ENCODE measurements around the gene LTBP1. TPM values are rescaled to one million over a fixed set of nuclear protein-coding genes. Genes with fewer than 3 reads are reported as not detected.

The LTBP1 gene
- total and polyA plus RNA-seq, 2 of the 13 experiments (the other 11 are each of a cell fraction or from before 2014, with no cell fraction given), result 0.12 to 0.22 TPM

- BruUV-seq (replicated peaks), result no TSS peak
- Histone ChIP-seq H2AFZ (ENCODE audit: low read length) (no peak overlapping the region), H4K20me1 (ENCODE audit: insufficient read depth, low read length) (no peaks in the 10 kb centered on the region), H3K4me2 (ENCODE audit: low read depth, low read length) (no peak overlapping the region), H3K27ac (ENCODE audit: extremely low read length, insufficient read depth, low read length) (no peak overlapping the region), H3K4me1 (ENCODE audit: insufficient read depth, low read length) (peaks cover 12% of the 10 kb centered on the region), H3K36me3 (replicated peaks in 1 of 2; ENCODE audit: control insufficient read depth in 1 of 2, insufficient read depth in 2 of 2, low read length in 2 of 2) (no peaks in the 10 kb centered on the region), H3K9me3 (ENCODE audit: low read length) (no peaks in the 10 kb centered on the region), H3K4me3 (replicated peaks in 1 of 3; ENCODE audit: insufficient read depth in 1 of 3, low read depth in 2 of 3, low read length in 3 of 3) (no peak overlapping the region), H3K79me2 (ENCODE audit: insufficient read depth, low read length) (no peaks in the 10 kb centered on the region), H3K9ac (ENCODE audit: insufficient read depth, low read depth, low read length) (no peak overlapping the region), H3K27me3 (ENCODE audit: control insufficient read depth in 1 of 2, insufficient read depth in 2 of 2, low read length in 2 of 2) (0 out of 5 replicates have a peak, but pooled peaks cover 0 to 5% of the 10 kb centered on the region in 2 experiments)
- no peak for DNase-seq (ENCODE audit: low spot score)
- no peak for ATAC-seq
- 13% methylated on average over 9 of the region's 9 CpGs for WGBS (ENCODE audit: low lambda C conversion rate)
- TF ChIP-seq MED1 (CRISPR knock-in tag; IDR thresholded peaks at IDR 0.05) (no peak), SMARCC2 (IDR thresholded peaks at IDR 0.05) (no peak), ZNF235 (CRISPR knock-in tag; IDR thresholded peaks at IDR 0.05; ENCODE audit: borderline replicate concordance) (no peak), CAMTA2 (CRISPR knock-in tag; IDR thresholded peaks at IDR 0.05; ENCODE audit: borderline replicate concordance) (no peak), ZNF883 (CRISPR knock-in tag; IDR thresholded peaks at IDR 0.05; ENCODE audit: not compliant biosample characterization) (no peak), ZNF337 (CRISPR knock-in tag; IDR thresholded peaks at IDR 0.05; ENCODE audit: borderline replicate concordance, low read depth) (no peak), ZNF558 (CRISPR knock-in tag; IDR thresholded peaks at IDR 0.05; ENCODE audit: borderline replicate concordance) (no peak), ZSCAN22 (CRISPR knock-in tag; IDR thresholded peaks at IDR 0.05) (no peak), ZBTB42 (CRISPR knock-in tag; IDR thresholded peaks at IDR 0.05) (no peak), ZBTB8A (CRISPR knock-in tag; IDR thresholded peaks at IDR 0.05; ENCODE audit: borderline replicate concordance, low read depth) (no peak), HDAC2 (CRISPR knock-in tag; IDR thresholded peaks at IDR 0.05) (no peak), ZNF691 (CRISPR knock-in tag; IDR thresholded peaks at IDR 0.05; ENCODE audit: borderline replicate concordance, low read depth) (no peak), ZNF264 (CRISPR knock-in tag; IDR thresholded peaks at IDR 0.05) (no peak)
- FAIRE-seq, result no peak
- intact Hi-C loops (cut with micrococcal nuclease; ENCODE audit: unreplicated experiment) (no loop called here), in situ Hi-C loops (cut with HindIII; ENCODE audit: extremely low pct_ligation_motif_present, low pct_unique_long_range_greater_than_20kb) (no loop called here)
- POLR2A ChIA-PET, result no interaction called here
- CTCF ChIA-PET (ENCODE audit: low intra/inter-chr PET ratio, low total read pairs), result no interaction called here
Measured at GRCh38 chr2:33278245-33278943, 331.6 kb downstream of the LTBP1 start.

Measured in HepG2 (cell line).